GM19463 (cell line): Measurements from ENCODE around the gene GPR78.

ENCODE experiments used
- ATAC-seq: cut with Tn5 transposase; IDR thresholded peaks from one replicate; pipeline ENCODE4 v1.9.1; 2021; ENCODE audit warnings: mild to moderate bottlenecking, moderate library complexity; ENCODE audit not compliant: unreplicated experiment

The GPR78 gene

DNA sequence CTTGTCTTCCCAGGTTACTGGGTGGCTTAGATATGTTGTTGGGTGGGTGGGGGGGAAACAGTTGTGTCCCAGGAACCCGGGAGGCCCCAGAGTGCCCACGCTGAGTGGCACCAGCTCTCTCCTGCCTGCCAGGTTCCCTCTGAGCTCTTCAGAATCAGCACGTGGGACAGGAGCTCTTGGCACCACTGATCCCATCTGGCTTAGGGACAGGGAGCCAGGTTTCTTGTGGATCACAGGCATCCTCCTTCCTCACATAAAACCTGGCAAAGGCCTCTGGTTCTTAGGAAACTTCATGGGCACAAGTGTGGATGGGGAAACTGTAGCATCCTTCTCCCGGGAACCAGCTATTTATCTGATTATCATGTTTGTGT lies 3.4 kb downstream of the GPR78 start:
- ATAC-seq, result no peak

DNA sequence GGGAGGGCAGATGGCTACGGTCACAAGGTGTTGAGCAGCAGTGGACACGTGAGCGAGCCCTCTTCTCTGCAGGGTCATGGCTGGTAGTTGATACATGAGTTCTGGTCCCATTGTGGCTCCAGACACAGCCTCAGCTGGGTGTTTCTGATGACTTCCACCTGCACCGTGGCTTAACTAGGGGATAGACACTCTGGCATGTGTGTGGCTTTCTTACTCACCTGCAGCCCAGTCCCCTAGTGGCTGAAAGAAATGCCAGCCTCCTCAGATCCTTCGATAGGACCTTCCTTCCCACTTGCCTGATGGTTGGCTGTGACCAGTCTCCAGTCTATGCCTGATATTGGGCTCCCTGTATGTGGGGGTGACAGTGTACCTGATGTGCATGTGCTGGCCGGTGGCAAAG lies 5.0 kb downstream of the GPR78 start:
- ATAC-seq, result no peak

GRCh38 chr4:8585721-8586212 lies 5.6 kb downstream of the GPR78 start:
- ATAC-seq, result no peak

- ATAC-seq, result no peak
Observed at GRCh38 chr4:8586246-8586645, 6.1 kb downstream of the GPR78 start.

DNA sequence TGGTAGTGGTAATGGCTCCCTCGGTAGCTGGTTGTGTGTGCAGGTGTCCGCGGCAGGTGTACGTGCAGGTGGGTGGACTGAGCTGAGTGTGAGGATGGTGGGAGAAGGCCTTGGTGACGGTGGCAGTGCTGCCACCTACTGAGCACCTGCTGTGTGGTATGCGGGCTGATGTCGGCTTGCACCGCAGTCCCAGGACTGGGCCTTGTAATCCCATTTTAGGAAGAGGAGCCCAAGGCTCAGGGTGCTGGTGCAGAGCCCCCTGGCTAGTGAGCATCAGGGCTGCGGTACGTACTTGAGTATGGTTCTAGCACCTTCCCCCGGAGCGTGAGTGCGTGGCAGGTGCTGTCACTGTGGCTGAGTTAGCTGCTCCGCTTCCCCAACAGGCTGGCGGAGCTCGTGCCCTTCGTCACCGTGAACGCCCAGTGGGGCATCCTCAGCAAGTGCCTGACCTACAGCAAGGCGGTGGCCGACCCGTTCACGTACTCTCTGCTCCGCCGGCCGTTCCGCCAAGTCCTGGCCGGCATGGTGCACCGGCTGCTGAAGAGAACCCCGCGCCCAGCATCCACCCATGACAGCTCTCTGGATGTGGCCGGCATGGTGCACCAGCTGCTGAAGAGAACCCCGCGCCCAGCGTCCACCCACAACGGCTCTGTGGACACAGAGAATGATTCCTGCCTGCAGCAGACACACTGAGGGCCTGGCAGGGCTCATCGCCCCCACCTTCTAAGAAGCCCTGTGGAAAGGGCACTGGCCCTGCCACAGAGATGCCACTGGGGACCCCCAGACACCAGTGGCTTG lies 6.7 kb downstream of the GPR78 start:
- ATAC-seq, result no peak

DNA sequence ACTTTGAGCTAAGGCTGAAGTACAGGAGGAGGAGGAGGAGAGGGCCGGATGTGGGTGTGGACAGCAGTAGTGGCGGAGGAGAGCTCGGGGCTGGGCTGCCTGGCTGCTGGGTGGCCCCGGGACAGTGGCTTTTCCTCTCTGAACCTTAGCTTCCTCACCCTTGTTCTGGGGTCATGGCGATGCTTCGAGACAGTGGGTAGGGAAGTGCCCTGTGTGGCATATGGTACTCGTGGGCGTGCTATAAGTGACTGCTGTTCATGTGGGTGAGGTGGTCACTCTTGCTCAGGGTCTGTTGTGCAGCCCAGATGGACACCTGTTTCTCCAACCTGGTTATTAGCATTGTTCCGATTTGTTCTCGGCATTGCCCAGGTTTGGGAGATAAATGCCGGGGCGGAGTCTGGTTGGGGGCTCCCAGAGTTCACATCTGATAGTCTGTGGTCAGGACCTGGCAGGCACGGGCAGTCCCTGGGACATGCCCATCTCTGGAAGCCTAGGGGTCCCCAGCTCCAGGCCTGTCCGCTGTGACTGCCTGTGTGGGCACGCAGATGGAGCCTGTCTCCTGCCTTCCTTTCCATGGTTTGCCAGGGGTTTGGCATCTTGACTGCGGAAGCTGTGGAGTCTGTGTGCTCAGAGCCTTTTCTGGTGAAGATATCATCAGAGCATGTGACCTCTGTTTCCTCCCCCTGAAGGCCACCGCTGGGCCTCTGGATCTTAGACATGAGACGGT lies 7.4 kb downstream of the GPR78 start:
- ATAC-seq, result no peak

DNA sequence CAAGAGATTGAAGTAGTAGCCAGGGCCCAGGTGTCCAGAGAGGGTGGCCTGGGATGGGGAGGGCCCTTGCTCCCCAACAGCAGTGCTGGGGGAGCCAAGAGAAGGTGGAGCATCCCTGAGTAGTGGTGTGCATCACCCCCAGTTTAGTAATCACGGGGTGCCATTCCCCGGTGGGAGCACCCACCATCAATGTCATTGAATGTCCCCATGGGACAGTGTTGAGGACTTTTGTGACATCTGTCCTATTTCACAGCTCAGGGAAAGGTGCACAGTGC lies 7.9 kb downstream of the GPR78 start:
- ATAC-seq, result no peak

DNA sequence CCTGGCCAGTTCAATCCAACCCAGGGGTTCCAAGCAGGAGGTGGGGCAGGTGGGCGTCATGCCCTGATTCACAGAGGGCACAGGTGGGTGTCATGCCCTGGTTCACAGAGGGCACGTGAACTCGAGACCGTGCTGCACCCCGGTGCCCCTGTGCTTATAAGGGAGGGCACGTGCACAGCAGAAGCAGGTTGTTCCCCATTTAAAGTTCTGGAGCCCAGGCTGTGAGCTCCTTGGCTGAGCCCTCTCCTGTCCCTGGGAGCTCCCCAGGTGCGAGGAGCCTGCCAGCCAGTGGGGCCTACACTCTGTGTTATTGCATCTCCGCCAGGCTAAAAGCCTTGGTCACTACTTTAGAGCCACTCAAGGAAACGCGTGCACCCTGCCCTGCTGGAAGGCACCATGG lies 9.1 kb downstream of the GPR78 start:
- ATAC-seq, result no peak

GRCh38 chr4:8589823-8590545 lies 9.8 kb downstream of the GPR78 start:
- no peak for ATAC-seq

DNA sequence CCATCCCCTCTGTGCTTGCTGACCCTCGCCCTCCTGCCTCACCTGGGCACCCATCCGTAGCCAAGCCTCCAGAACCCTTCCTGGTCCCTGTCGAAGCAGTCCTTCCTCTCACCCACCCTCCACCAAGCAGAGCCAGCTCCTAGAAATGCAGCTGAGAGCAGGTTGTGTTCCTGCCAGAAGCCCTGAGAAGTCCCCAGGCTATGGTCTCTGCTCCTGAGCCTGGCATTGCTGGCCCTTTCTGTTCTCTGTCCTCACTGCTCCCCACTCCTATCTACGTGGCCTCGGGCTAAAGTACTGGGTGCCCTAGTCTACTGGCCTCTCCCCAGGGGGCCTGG lies 10.3 kb downstream of the GPR78 start:
- ATAC-seq, result no peak

DNA sequence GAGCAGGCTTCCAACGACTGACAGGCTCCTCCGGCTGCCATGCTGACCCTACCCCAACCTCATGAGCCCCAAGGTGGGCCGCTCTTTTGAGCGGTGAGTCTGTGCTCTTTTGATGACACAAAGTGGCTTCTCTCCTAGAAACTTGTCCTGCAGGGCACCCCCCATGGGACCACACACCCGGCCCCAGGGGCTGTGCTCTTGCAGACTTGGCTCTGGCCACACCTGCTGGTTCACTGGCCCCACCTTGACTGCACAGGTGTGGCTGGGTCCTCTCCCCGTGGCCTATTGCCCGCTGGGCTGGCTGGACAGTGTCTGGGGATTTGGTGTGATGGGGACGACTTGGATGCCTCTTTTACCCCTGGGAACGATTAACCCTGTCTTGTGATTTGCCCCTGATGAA lies 10.9 kb downstream of the GPR78 start:
- no peak for ATAC-seq

DNA sequence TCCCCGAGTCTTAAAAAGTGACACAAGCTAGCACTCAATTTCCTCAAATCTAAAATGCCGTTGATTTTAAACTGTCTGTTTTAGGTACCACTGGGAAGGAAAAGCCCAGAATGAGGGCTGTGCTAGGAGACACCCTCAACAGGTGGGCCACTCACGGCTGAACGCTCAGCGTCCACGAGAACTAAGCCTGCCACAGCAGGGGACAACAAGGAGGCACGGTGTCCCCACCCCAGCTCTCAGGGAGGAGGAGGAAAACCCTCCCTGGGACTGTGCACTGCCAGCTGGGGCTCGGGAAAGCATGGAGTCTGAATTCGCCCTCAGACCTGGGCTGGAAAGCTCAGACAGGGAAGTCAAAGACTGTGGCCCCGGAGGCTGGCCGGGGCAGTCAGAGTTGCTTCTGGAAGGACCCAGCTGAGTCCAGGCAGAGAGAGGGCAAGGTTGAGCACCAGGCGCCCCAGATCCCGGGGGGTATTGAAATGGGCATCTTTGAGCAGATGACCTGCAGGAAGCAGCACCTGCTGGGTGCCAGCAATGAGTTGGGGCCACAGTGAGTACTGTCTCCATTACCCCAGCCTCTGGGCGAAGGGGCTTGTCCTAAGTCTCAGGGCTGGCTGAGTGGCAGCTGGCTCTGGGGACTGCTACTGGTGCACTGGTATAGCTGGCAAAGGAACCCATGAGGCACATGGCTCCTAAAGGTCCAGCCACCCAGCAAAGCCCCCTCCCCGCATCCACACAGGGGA lies 11.6 kb downstream of the GPR78 start:
- ATAC-seq, result no peak

GRCh38 chr4:8592366-8593263 lies 12.4 kb downstream of the GPR78 start, which contains the start of gene CPZ:
Gene CPZ, plus strand, starts transcription at chr4:8592765. Its CDS starts 69 bp downstream, at chr4:8592834.
- no peak for ATAC-seq

DNA sequence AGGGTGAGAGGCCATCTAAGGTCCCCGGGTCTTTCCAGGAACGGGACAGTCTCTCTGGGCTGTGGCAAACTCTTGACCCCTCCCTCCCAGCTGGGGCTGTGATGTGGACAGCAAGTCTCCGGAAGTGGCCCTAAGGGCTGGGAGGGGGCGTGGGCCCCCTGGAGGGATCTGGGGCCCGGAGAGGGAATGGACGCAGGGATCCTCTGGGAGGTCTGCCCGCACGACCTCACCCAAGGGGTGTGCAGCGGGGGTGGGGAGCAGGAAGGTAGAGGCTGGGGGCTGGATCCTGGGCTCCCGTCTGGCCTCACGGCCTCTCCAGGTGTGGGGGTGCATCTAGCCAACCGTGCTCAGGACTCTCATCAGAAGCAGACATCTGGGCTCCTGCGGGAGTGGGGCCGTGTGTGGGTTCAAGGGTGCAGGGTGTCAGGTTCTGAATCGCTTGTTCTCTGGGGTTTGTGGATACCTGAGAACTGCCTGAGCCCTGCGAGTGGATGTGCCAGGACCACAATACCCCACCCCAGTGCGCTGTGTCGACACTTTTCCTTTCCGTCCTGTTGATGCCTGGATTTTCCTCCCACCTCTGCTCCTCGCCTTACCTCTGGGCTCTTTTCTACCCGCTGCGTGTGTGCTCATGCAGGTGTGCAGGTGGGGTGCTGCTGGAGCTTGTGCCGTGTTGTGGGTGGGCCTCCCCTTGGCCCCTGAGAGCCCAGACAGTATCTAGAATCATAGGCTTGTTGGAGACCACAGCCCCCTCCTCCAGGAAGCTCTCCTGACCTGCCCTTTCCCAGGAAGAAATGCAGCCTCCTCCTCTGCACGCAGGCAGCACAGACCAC lies 13.3 kb downstream of the GPR78 start:
- ATAC-seq, result no peak

DNA sequence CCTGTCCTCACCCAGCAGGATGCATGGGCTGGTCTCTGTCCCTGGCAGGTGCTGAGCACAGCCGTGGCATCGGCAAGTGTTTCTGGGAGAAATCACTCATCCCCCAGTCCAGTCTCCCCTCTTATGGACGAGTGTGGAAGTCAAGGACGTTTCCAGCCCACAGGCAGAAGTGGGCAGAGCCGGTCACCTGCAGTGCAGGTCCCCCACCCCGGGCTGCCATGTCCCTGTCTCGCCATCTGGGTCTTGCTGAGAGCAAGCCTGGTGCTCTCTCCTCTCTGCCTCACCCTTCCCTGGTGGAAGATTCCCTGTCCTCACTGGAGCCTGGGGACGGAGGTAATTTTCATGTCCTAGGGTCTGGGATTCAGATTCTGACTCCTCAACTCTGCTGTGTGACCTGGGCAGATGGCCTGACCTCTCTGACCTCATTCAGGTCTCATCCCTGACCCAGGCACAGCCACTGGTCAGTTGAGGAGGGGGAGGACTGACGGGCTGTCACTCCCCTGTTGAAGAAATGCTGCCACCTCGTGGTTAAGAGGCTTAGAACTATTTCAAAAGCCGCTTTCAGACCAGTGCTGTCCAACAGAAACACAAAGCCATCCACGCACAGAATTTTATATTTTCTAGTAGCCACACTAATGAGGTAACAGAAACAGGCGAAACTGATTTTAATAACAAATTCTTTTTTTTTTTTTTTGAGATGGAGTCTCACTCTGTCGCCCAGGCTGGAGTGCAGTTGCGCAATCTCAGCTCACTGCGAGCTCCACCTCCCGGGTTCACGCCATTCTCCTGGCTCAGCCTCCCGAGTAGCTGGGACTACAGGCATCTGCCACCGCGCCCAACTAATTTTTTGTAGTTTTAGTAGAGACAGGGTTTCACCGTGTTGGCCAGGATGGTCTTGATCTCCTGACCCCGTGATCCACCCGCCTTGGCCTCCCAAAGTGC lies 14.2 kb downstream of the GPR78 start:
- no peak for ATAC-seq

DNA sequence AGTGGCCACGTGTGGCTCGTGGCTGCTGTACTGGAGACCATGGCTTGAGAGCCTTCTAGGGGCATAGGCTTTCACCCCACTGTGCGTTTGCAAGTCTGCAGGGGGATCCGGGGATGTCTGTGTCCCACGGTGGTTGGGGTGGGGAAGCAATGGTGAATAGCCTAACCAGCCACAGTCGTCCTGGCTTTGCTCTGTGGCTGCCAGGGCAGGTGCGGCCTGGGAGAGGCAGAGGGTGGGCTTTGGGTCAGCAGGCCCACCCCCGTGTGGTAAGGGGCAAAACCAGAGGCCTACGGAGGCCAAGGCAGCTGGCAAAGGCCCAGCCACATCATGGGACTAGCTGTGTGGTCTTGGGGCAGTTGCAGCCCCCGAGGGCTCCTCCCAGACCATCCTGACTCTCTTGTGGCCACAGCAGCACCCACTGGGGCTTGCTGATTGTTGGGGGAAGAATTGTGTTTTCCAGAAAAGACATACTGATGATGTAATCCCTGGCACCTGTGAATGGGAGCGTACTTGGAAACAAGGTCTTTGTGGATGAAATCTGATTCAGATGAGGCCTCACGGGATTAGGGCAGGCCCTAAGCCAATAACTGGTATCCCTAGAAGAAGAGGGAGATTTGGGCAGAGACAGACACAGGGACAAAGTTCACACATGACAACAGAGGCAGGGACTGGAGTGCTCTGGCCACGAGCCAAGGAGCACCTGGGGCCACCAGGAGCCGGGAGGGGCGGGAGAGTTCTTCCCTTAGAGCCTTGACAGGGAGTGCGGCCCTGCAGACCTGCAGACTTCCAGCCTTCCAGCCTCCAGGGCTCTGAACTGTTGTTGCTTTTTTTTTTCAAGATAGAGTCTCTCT lies 15.3 kb downstream of the GPR78 start:
- no peak for ATAC-seq

- ATAC-seq, result no peak
Observed at GRCh38 chr4:8596891-8597290, 16.7 kb downstream of the GPR78 start.
